Right lobe of liver (tissue), 6 donors: ENCODE data around the gene CFAP107. TPM values are rescaled to one million over a fixed set of nuclear protein-coding genes. Genes with fewer than 3 reads are reported as not detected.

Experiments
- ATAC-seq, 4 donors: fragments of 200-7000 bp; cut with Tn5 transposase; one replicate each; pipeline ENCODE4 v1.9.1; 2020; ENCODE audit warnings: mild to moderate bottlenecking in 4 of 4, moderate library complexity in 4 of 4
- DNase-seq, 3 donors: peaks; one replicate each; pipeline ENCODE4 v3.0.0-alpha.2; 2020
- H3K27ac ChIP-seq, 3 donors: fragments of 200-600 bp; one replicate each; pipeline ENCODE4 v1.8.0; 2022
- H3K27me3 ChIP-seq, 2 donors: fragments of 200-600 bp; one replicate each; pipeline ENCODE4 v1.8.0; 2022
- H3K36me3 ChIP-seq, 4 donors: fragments of 200-600 bp; sonication (generic) in 1 of 4; one replicate each; pipeline versions ENCODE4 v1.5.1 to v1.8.0; 2017 to 2022; ENCODE audit warnings: control low read depth in 1 of 4
- H3K4me1 ChIP-seq, 4 donors: fragments of 200-600 bp; sonication (generic) in 1 of 4; one replicate each; pipeline versions ENCODE4 v1.5.1 to v1.8.0; 2017 to 2022; ENCODE audit warnings: control low read depth in 1 of 4
- H3K4me3 ChIP-seq, 3 donors: fragments of 200-600 bp; one replicate each; pipeline ENCODE4 v1.8.0; 2022
- H3K9me3 ChIP-seq, 4 donors: fragments of 200-600 bp; sonication (generic) in 1 of 4; one replicate each; pipeline versions ENCODE4 v1.5.1 to v1.8.0; 2017 to 2022; ENCODE audit warnings: control low read depth in 1 of 4
- POLR2A ChIP-seq: fragments of 450-650 bp; IDR thresholded peaks from one replicate; pipeline ENCODE4 v1.6.1; 2017; ENCODE audit warnings: antibody characterized with exemption, mild to moderate bottlenecking
- WGBS: methylation state at CpG from one replicate; pipeline ENCODE4 v1.1.6; 2018; ENCODE audit warnings: low coverage, low lambda C conversion rate; ENCODE audit not compliant: insufficient coverage; ENCODE audit errors: missing lambda C conversion rate; 5-methylcytosine and 5-hydroxymethylcytosine counted together
- intact Hi-C, 2 donors: fragments of 100-400 bp; cut with DNase I; formaldehyde crosslinking; loops; one replicate each; pipeline versions ENCODE4 v1.11.2 to v1.14.1; 2022
- total RNA-seq, 6 experiments: library from RNA; depleted of rRNA in 2 of 6; stranded (reverse); fragments of >200 nt in 2 of 6; fragmentation: NEBNext Ultra II Directional in 3 of 6; extraction: Animal tissue kit (Norgen Biotek cat#: 25700) in 3 of 6; gene quantifications; one replicate each; pipeline versions ENCODE4 v1.1.0 to v1.2.4, GENCODE V29; 2016 to 2023
- TF ChIP-seq, protein P1 (sequence below), 4 donors: fragments of 200-600 bp in 3 of 4; fragments of 450-650 bp in 1 of 4; IDR thresholded peaks; one replicate each; pipeline versions ENCODE4 v1.5.1 to v1.8.0; 2016 to 2022; ENCODE audit warnings: antibody characterized with exemption in 4 of 4, mild to moderate bottlenecking in 2 of 4
- donor health status: DM: no; HTN: yes; CAD: no.
- donor health status: DM: no; HTN: no; CAD: no.
- donor health status: DM: no; HTN: no; CAD: no.
- donor health status: DM: no; HTN: yes; CAD: no.
- donor health status: DM: no; HTN: yes; CAD: no.

CFAP107 gene
- total RNA-seq, 6 experiments from 2014 or later: not detected

- Histone ChIP-seq H3K4me1 (no peaks in the 10 kb centered on the region), H3K36me3 (no peaks in the 10 kb centered on the region), H3K9me3 (no peaks in the 10 kb centered on the region), H3K4me3 (no peak overlapping the region), H3K27me3 (no peaks in the 10 kb centered on the region), H3K27ac (no peak overlapping the region)
- DNase-seq (no peak), ATAC-seq (no peak)
- intact Hi-C loops: no loop called here
- 47% methylated on average over 2 of the region's 2 CpGs for WGBS
- no peak for TF ChIP-seq POLR2A
- TF ChIP-seq, protein P1, sequence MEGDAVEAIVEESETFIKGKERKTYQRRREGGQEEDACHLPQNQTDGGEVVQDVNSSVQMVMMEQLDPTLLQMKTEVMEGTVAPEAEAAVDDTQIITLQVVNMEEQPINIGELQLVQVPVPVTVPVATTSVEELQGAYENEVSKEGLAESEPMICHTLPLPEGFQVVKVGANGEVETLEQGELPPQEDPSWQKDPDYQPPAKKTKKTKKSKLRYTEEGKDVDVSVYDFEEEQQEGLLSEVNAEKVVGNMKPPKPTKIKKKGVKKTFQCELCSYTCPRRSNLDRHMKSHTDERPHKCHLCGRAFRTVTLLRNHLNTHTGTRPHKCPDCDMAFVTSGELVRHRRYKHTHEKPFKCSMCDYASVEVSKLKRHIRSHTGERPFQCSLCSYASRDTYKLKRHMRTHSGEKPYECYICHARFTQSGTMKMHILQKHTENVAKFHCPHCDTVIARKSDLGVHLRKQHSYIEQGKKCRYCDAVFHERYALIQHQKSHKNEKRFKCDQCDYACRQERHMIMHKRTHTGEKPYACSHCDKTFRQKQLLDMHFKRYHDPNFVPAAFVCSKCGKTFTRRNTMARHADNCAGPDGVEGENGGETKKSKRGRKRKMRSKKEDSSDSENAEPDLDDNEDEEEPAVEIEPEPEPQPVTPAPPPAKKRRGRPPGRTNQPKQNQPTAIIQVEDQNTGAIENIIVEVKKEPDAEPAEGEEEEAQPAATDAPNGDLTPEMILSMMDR (IDR thresholded peaks at IDR 0.05): no peak
Measured at GRCh38 chr1:12756273-12756672, 10.3 kb downstream of the CFAP107 start.

- 46% methylated on average over 5 of the region's 6 CpGs for WGBS
- no peaks in the 10 kb centered on the region for H3K9me3 ChIP-seq
- H3K4me1 ChIP-seq: no peaks in the 10 kb centered on the region
- no peak overlapping the region for H3K4me3 ChIP-seq
- H3K36me3 ChIP-seq: no peaks in the 10 kb centered on the region
- no peaks in the 10 kb centered on the region for H3K27me3 ChIP-seq
- no peak for DNase-seq
- no peak for ATAC-seq
- no peak overlapping the region for H3K27ac ChIP-seq
- intact Hi-C loops: no loop called here
- TF ChIP-seq POLR2A: no peak
- TF ChIP-seq, protein P1 (IDR thresholded peaks at IDR 0.05): no peak
Measured at GRCh38 chr1:12756768-12757413, 10.9 kb downstream of the CFAP107 start.

GRCh38 chr1:12757836-12758235 is 11.8 kb downstream of the CFAP107 start:
- DNase-seq (no peak), ATAC-seq (no peak)
- Histone ChIP-seq H3K27ac (no peak overlapping the region), H3K4me3 (no peak overlapping the region), H3K4me1 (no peaks in the 10 kb centered on the region), H3K27me3 (no peaks in the 10 kb centered on the region), H3K9me3 (no peaks in the 10 kb centered on the region), H3K36me3 (no peaks in the 10 kb centered on the region)
- 54% methylated on average over 3 of the region's 6 CpGs for WGBS
- TF ChIP-seq, protein P1 (IDR thresholded peaks at IDR 0.05): no peak
- no peak for TF ChIP-seq POLR2A
- intact Hi-C loops: no loop called here

DNA sequence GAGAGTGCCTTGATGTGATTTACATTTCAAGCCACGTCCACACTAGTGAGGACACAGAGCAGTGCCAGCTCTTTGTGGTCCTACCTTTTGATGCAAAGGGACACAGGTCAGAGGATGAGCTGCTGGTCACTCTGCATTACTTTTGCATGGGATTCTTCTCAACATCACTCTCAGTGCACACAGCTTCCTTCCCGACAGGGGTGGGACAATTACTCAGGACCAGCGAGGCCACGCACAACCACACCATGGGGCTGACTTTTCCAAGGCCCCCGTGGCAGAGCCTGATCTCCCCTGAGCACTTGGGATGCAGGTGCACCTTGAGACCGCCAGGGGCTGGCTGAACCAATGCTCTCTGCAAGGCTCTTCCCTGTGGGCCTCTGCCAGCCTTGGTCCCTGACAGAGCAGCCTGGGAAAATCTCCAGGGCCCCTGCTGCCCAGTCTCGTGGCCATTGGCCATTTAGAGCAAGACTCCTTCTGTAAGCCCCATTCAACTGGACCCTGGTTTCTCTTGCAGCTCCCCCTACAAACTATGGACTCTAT is 14.3 kb downstream of the CFAP107 start:
- 48% methylated on average over 4 of the region's 7 CpGs for WGBS
- Histone ChIP-seq H3K4me1 (no peaks in the 10 kb centered on the region), H3K36me3 (no peaks in the 10 kb centered on the region), H3K4me3 (no peak overlapping the region), H3K27me3 (no peaks in the 10 kb centered on the region), H3K27ac (no peak overlapping the region), H3K9me3 (no peaks in the 10 kb centered on the region)
- TF ChIP-seq POLR2A: no peak
- TF ChIP-seq, protein P1 (IDR thresholded peaks at IDR 0.05): peak in 1 of 4 donors; percentile 5
- no peak for DNase-seq
- ATAC-seq: peak in 1 of 4 donors; percentile 16
- intact Hi-C loops: no loop called here
